NCI-H446 treated with DMSO at 0.1 percent for 48 hours (cell line): ENCODE measurements around the gene WNT3A.
"Not testable (repeated sequence)": the region's sequence is repeated elsewhere in the genome, so short reads cannot be mapped to it uniquely, and the experiment has no call there.

Experiments
- DNase-seq: peaks from one replicate; lab custom pipeline; 2025; lab: John Stamatoyannopoulos, UW

WNT3A gene

DNA sequence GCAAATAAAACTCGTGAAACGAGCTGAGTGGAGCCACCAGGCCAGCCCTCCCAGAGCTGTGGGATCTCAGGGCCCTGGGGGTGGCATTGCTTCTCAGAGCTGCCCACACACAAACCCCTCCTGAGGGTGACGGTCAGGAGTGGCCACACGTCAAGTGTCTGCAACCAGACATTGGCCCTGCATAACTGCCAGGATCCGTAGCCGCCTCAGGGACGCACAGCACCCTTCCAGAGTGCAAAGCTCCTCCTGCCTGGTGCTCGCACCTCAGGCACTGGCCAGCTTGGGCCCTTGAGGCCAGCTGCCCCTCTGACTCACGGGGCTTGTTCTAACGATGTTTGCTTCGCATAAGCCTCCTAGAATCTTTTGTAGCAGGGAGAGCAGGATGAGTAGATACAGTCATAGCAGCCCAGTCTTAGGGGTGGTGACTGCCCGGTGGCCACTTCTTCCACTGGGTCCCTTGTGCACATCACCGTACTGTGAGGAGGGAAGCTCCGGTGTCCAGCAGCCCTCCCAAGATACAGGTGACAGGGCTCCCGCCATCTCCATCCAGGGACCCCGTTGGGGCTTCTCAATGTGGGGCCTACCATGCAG is 5.0 kb downstream of the WNT3A start:
- DNase-seq, result no peak

DNA sequence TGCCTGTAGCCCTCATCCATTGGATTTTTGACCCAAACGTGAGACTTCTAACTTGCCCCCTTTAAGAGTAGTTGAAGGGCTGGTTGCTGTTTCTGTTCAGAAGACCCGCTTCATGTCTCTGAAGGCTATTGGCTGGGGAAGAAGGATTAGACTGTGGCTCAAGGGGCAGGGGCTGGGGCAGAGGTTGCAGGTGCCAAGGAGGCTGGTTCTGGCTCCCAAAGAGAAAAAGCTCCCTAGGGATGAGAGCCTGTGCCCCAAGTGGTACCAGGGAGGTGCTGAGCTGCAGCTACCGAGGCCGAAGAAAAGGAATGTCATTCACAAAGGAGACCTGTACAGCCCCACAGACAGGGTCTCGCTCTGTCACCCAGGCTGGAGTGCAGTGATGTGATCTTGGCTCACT is 5.8 kb downstream of the WNT3A start:
- no peak for DNase-seq

DNA sequence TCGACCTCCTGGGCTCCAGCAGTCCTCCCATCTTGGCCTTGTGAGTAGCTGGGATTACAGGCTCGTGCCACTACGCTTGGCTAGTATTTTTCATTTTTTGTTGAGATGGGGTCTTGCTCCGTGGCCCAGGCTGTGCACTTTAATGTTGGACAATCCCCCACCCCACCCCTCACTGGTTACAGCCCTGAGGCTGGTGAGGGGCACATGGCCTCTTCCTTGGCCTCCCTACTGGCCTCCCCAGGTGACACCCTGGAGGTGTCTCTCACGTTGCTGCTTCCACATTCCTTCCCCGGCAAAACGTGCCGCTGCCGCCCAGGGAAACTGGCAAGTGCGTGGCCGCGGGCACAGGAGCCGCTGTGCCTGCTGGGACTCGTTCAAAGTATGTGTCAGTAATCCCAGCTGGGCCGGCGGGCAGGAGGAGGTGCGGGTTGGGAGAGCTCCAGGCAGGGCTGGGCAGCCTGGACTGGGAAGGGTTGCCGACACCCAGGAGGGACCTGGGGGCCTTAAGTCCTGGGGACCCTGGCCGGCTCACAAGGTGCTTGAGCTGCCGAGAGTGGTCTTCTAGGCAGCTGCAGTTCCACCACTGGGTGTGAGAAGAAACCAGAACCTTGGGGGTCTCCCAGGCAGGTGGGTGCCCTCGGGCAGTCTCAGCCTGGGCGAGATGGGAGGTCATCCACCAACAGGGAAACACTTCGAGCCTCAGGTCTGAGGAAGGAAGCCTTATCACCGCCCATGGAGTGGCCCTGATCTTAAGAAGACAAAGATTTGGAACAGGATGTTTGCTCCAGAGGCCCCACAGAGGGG is 6.5 kb downstream of the WNT3A start:
- no peak for DNase-seq

DNA sequence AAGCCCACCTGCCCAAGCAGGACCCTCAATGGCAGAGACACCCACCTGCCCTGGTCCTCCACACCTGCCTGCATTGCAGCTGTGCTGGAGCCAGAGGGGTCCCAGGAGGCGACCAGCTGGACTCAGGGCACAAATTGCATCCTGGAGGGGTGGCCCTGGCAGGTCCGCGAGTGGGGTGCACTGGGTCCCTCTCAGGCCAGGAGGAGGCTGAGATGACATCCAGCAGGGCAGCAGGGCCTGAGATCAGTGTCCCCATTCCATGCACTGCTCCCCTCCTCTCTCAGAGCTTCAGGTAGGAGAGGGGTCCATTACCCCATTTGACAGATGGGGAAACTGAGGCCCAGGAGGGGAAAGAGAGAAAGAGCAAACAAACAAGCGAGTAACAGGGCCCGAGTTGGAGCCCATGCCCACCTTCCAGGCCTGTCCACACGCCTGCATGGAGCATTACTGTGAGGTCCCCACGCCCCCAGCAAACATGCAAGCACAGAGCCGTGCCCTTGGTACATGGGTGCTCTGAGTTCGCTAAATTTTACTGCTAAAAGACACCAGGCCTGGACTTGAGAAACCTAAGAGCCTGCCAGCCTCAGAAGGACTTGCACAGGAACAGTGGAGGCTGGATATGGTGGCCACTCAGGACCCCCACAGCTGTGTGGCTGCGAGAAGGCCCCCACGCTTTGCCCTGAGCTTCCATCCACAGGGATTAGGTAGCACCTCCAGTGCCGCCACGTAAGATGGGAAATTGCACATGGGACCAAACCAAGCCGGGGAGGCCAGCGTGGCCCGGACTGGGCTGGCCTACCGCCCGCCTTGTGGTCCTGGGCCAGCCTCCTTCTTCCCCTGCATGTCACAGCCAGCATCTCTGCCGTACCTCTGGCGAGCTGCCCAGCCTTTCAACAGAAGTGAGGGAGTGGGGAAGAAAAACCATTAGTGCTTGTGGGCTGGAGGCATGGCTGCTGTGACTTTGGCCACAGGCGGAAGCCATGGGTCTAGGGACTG is 7.4 kb downstream of the WNT3A start:
- DNase-seq, result peak; percentile 37

DNA sequence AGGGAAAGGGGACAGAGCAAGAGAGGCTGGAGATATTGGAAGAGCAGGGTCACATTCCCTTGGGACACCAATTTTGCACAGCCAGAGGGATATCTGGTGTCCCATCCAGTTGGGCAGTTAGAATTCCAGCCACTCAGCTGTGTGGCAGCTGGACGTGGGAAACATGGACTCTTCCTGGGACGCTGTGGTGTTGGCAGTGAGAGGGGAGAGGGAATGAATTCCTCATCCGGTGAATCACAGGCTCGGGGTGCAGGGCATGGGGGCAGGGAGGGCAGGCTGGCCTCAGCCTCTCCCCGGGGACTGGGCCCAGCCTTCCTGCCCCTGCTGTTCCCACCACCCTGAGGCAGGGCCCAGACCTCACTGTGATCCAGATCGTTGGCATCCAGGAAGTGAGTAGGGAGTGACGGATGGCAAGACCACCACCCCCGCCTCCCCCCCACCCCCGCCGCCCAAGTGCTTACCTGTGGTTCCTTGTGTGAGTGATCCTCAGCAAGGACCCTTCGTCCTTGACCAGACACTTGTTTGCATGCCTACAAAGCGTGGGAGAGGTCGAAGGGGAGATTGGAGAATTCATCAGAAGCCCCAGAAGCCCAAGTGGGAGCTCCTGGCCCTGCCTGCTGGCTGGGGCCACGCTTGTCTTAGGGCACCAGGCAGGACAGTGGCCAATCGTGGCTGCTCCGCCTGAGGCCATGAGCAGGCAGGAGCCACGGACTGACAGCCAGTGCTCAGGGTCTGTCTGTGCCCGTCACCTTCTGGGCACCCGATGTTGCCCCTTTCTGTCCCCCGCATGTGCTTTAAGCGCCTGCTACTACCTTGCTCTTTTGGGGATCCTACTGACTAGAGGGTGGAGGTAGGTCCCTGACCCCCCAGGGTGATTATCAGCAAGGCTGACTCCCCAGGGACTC is 8.7 kb downstream of the WNT3A start:
- DNase-seq, result no peak

DNA sequence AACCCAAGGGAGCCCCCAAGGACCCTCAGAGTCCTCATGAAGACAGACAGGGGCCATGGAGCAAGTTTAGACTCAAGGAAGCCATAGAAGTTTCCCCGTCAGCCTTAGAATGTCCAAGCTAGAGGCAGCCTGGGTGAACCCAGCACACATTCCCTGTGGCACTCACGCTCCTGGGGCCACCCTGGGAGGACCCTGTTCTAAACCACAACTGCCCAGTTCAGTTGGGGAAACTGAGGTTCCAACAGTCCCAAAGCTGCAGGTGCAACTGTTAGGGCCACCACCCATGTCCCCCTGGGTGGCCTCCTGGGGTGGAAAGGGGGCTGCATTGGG is 9.3 kb downstream of the WNT3A start:
- no peak for DNase-seq

DNA sequence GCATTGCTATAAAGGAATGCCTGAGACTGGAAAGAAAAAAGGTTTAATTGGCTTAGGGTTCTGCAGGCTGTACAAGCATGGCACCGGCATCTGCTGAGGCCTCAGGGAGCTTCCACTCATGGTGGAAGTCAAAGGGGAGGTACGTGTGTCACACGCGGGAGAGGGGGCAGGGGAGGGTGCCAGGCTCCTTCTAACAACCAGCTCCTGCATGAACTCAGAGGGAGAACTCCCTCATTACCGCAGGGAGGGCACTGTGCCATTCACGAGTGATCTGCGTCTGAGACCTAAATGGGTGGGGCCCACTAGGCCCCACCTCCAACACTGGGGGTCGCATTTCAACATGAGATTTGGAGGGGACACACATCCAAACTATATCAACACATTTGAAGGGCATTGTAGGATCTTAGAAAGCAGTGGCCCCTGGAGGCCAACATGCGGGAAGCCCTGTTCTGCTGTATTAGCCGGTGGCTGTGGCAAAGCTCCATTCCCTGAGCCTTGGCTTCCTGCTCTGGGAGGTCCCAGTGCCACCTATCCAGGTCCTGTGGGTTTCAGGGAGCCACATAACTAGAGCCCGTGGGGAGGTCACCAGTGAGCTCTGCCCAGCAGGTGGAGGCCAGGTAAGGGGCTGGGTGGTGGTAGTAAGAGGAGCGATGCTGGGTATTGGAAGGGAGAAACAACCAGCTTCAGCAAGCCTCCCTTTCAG is 10.0 kb downstream of the WNT3A start:
- DNase-seq, result no peak

DNA sequence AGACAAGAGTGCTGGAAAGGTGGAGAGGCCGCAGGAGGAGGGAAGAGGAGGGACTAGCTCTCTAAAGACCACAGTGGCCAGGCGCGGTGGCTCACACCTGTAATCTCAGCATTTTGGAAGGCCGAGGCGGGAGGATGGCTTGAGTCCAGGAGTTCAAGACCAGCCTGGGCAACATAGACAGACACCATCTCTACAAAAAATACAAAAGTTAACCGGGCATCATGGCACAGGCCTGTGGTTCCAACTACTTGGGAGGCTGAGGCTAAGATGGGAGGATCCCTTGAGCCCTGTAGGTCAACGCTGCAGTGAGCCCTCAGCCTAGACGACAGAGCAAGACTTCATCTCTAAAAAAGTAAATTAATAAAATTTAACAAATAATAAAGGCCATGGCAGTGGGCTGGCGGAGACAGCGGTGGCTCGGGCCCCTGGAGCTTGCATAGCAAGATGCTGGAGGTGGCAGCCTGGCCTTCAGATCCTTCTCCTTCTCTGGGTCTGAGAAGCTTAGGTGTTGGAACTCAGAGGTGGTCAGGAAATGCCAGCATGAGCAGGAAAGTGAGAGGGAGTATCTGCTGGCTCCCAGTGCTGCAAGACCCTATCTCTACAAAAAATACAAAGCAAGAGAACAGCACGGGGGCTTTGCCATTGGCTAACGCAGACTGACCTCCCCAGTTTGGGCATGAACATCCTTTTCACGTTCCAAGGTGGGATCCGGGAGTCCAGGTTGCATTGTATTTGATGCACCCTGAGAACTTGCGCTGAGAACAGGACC is 10.7 kb downstream of the WNT3A start:
- DNase-seq, result no peak

DNA sequence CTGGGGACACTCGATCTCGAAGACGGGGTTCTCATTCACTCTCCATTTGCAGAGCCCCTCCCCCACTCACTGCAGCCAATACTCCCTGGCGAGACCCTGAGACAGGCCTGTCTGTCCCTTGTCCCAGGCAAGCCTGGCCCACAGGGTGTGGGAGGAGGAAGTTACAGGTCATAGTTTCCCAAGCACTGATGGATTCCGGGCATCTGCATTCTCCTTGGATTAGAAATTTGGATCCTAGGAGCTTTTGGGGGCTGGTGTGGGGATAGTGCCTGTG is 11.3 kb downstream of the WNT3A start:
- DNase-seq, result no peak

DNA sequence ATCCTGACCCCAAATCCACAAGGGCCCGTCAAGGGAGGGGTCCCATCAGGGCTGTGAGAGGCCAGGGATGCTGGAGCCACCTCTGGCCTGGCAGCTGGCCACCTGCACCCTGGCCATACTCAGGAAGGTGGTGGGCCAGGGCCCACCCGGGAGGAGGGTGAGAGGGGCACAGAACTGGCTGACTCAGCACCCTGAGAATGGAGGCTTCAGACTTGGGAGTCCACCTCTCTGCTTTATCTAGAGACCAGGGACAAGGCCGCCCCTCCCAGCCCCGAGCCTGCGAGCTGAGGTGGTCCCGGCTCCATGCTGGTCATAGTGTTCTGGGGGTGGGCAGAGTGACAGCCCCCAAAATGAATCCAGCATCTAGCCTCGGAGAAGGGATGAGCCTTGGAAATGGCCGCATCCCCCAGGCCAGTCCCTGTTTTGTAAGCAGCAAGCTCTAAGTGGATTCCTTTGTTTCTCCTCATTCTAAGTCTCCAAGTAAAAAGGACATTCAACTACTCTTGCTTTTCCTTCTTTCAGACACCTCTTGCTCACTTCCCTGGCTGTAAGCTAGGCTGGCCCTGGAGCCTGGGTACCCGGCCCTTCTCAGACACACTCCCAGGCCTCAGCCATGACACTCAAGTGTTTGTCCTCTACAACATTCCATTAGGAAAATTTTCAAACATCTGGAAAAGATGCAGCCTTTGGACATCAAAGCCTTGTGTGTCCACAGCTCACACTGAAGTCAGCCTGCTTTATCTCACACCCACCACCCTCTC is 12.3 kb downstream of the WNT3A start:
- DNase-seq, result no peak

DNA sequence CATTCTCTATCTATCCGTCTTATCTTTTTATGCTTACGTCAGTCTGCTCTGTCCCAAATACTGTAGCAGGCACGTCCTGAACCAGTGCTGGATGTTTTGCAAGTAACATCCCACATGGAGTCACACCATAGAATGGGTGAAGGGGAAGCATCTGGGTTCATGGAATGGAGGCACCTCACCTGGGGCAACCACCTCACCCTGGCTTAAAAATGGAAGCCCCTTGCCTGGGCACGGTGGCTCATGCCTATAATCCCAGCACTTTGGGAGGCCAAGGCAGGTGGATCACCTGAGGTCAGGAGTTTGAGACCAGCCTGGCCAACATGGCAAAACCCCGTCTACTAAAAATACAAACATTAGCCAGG is 12.9 kb downstream of the WNT3A start:
- not testable (repeated sequence) for DNase-seq

DNA sequence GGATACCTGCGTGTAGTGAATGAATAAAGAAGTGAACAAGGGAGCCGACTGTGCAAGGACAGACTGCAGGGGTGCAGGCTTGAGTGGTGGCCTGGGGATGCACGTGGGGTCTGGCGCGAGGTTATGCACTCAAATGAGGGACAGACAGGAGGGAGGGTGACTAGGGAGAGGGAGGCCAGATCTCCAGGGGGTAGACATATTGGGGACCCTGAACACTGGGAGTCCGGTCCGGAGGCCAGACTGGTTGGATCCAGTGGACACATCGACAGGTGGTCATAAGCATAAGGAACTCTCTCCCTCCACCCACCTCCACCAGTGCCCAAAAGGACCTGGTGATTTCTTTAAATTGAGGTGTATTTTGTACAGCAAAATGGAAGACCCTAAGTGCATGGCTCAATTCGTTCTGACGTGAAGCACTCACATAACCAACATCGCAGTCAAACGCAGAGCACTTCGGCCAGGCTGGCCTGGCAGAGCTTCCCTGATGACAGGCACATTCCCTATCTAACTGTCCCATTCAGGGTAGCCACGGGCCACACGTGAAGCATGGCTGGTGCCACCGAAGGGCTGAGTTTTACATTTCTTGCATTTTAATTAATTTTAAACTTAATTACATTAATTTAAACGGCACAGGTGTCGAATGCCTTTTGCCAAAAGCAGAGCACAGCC is 14.0 kb downstream of the WNT3A start:
- no peak for DNase-seq

DNA sequence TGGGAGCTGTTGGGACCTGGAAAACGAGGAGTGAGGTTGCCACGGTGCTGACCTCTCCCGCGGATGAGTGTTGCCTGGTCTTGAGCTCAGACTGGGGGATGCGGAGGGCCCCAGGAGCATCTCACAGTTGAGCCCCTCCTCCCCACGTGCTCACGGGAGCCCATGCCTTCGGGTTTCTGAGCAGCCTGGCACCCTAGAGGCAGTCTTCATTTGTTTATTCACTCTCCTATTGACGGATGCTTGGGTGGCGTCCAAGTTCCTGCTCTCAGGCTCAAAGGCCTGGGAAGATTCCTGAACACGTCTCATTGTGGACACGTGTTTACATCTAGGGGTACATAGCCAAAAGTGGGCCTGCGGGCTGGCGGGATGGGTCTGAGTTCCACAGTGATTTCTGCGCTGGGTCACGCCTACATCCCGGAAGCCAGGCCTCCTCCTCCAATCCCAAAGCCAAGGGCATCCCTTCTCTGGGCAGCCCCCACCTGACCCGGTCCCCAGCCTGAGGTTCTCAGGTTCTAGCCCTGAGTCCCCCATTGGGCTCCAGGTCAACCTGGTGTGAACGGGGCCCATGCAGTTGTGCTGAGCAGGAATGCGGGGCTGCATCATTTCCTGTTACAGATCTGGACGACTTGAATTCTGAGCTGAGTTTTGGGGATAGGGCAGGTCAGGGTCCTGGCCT is 14.7 kb downstream of the WNT3A start:
- no peak for DNase-seq

DNA sequence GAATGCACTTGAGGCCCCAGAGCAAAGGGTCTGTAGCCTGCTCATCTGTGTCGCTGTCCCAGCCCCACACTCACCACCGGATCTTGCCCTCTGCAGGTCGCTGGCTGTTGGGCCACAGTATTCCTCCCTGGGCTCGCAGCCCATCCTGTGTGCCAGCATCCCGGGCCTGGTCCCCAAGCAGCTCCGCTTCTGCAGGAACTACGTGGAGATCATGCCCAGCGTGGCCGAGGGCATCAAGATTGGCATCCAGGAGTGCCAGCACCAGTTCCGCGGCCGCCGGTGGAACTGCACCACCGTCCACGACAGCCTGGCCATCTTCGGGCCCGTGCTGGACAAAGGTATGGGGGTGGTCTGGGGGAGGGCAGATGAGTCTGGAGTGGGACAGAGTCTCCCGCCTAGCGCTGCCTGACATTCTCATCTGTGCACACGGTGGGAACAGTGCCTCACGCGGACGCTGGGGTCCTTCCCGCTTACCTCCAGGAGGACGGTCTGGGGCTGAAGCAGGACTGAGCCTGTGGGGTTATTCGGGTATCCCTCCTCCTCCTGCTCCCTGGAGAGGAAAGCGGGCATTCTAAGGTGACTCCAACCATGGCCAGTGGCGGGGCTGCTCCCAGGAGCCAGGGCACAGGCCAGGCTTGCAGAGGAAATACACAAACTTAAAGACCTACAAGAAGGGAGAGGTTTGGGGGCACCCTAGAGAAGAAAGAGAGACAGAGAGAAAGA is 15.9 kb downstream of the WNT3A start:
- DNase-seq, result no peak

DNA sequence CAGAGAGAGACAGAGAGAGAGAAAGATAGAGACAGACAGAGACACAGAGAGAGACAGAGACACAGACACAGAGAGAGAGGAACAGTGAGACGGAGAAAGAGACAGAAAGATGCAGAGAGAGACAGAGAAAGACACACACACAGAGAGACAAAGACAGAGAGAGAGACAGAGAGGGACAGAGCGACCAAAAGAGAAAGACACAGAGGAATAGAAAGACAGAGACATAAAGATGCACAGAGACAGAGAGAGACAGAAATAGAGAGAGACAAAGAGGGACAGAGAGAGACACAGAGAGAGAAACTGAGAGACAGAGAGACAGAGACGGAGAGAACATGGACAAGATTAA is 16.5 kb downstream of the WNT3A start:
- no peak for DNase-seq

DNA sequence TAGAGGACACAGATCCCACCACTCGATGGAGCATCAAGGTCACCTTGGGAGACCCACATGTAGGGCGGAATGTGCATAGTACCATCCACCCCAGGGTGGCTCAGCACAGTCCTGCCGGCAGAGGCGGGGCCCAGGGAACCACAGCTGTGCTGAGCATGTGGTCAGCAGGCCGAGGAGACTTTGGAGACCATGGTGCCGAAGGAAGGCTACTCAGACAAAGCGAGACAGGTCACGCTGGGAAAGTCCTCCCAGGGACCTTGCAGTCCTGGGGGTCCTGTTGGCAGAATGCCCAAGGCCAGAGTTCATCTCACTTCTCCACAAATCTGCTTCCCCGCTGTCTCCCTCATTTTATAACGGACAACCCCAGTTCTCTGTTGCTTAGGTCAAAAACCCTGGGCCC is 22.5 kb downstream of the WNT3A start:
- DNase-seq, result no peak

DNA sequence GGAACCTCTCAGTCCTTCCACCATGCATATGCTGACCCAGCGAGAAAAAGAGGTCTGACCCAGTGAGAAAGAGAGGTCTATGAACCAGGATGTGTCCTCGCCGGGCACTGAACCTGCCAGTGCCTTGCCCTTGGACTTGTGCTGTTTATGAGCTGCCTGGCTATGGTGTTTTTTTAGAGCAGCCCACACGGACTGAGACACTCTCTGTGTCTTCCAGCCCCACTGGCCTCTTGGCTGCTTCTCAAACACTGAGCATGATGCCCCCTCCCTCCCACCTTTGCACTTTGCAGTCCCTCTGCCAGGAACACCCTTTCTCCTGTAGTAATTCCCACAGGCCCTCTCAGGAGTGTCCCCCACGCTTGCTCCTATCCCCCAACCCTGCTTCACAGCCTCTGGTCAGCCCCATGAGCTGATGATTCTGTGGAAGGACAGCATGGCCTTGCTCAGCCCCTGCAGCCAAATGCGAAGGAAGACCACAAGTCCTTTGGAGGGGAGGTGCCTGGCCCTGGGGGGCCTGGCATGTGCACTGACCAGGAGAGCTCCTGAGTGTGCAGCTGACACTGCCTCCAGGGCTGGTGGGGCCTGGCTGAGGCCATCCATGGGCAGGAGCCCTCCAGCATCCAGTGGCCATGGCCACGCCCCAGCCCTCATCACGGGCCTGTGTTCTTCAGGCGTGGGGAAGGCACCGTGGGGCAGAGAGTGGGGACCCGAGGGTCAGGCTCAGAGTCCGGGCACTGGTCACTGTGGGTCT is 23.8 kb downstream of the WNT3A start:
- DNase-seq, result no peak
